ENCODE data around the gene CEP164. TPM values are rescaled to one million over a fixed set of nuclear protein-coding genes. Genes with fewer than 3 reads are reported as not detected.

Gene CEP164
- total and polyA plus RNA-seq, 10 of the 15 experiments (the other 5 are each of a cell fraction or from before 2014, with no cell fraction given) = 4.2 to 31.2 (median 20.2) TPM

- no peak overlapping the region for H3K4me3 ChIP-seq
- H4K20me1 ChIP-seq (ENCODE audit: control insufficient read depth, insufficient read depth) = no peaks in the 10 kb centered on the region
- H3K36me3 ChIP-seq (ENCODE audit: control insufficient read depth in 2 of 2, insufficient read depth in 2 of 2, low read length in 1 of 2) = no peaks in the 10 kb centered on the region; a peak in 2 of 4 replicates
- H3K79me2 ChIP-seq (ENCODE audit: control insufficient read depth, insufficient read depth, low read length) = no peaks in the 10 kb centered on the region
- no peak overlapping the region for H3K27ac ChIP-seq (ENCODE audit: control insufficient read depth, insufficient read depth)
- intact Hi-C loops (cut with micrococcal nuclease; ENCODE audit: unreplicated experiment) (no loop called here), in situ Hi-C loops (cut with MboI) (no loop called here)
- no peak overlapping the region for H3K9ac ChIP-seq (ENCODE audit: control insufficient read depth, insufficient read depth, low read length)
- H3K4me1 ChIP-seq (ENCODE audit: control insufficient read depth, insufficient read depth, low read length) = peaks cover 4% of the 10 kb centered on the region; the same call in 1 of the 2 replicates
- no peak overlapping the region for H2AFZ ChIP-seq (ENCODE audit: control insufficient read depth, low read depth, low read length)
- SMC1A ChIA-PET (ENCODE audit: uncharacterized antibody, unreplicated experiment) = no interaction called here
- POLR2A ChIA-PET = no interaction called here
- ATAC-seq (no peak), DNase-seq (ENCODE audit: low read depth, low spot score) (no peak), FAIRE-seq (no peak)
- RAD21 ChIA-PET (ENCODE audit: unreplicated experiment) = no interaction called here
- no peaks in the 10 kb centered on the region for H3K27me3 ChIP-seq (replicated peaks in 1 of 2; ENCODE audit: control insufficient read depth in 2 of 2, insufficient read depth in 2 of 2, low read length in 1 of 2)
- H3K9me3 ChIP-seq (replicated peaks; ENCODE audit: control insufficient read depth, insufficient read depth, low read length) = no peaks in the 10 kb centered on the region
- CTCF ChIA-PET = interaction anchor here (0.6 to 1.0 kb wide), 2 partner anchors 117 to 203 kb away, joined by 3 read pairs; no protein-coding TSS in a partner anchor
- H3K4me2 ChIP-seq (ENCODE audit: control insufficient read depth, insufficient read depth) = no peak overlapping the region
- 93% methylated on average over 10 of the region's 10 CpGs for WGBS (ENCODE audit: insufficient coverage, insufficient replicate concordance, low lambda C conversion rate, missing lambda C conversion rate)
- no peak for TF ChIP-seq KAT2A (conservative IDR thresholded peaks at IDR 0.05; ENCODE audit: control insufficient read depth, low read depth, low read length)
- no peak for TF ChIP-seq PAX5 (IDR thresholded peaks at IDR 0.05; ENCODE audit: borderline replicate concordance, low read depth, low read length)
- TF ChIP-seq SMARCA5 (IDR thresholded peaks at IDR 0.05) = no peak
- no peak for TF ChIP-seq ZNF622 (IDR thresholded peaks at IDR 0.05)
- TF ChIP-seq RAD51 (IDR thresholded peaks at IDR 0.05) = no peak
- BruUV-seq (replicated peaks) = no TSS peak
These were observed 84.5 kb downstream of the CEP164 start for GRCh38 chr11:117412176-117412575.

- in situ Hi-C loops (cut with MboI) (no loop called here), intact Hi-C loops (cut with micrococcal nuclease; ENCODE audit: unreplicated experiment) (no loop called here)
- CTCF ChIA-PET = interaction anchor here (1.0 to 5.3 kb wide), 2 partner anchors 13 to 116 kb away, joined by 3 to 38 read pairs; no protein-coding TSS in a partner anchor
- RAD21 ChIA-PET (ENCODE audit: unreplicated experiment) = no interaction called here
- H3K9ac ChIP-seq (ENCODE audit: control insufficient read depth, insufficient read depth, low read length) = no peak overlapping the region
- no peaks in the 10 kb centered on the region; a peak in 2 of 4 replicates for H3K36me3 ChIP-seq (ENCODE audit: control insufficient read depth in 2 of 2, insufficient read depth in 2 of 2, low read length in 1 of 2)
- H3K27ac ChIP-seq (ENCODE audit: control insufficient read depth, insufficient read depth) = no peak overlapping the region
- H3K4me2 ChIP-seq (ENCODE audit: control insufficient read depth, insufficient read depth) = no peak overlapping the region
- DNase-seq (ENCODE audit: low read depth, low spot score) (no peak), ATAC-seq (no peak), FAIRE-seq (no peak)
- POLR2A ChIA-PET = no interaction called here
- no peak overlapping the region for H2AFZ ChIP-seq (ENCODE audit: control insufficient read depth, low read depth, low read length)
- no peaks in the 10 kb centered on the region for H3K27me3 ChIP-seq (replicated peaks in 1 of 2; ENCODE audit: control insufficient read depth in 2 of 2, insufficient read depth in 2 of 2, low read length in 1 of 2)
- peaks cover 4% of the 10 kb centered on the region; the same call in 1 of the 2 replicates for H3K4me1 ChIP-seq (ENCODE audit: control insufficient read depth, insufficient read depth, low read length)
- no peaks in the 10 kb centered on the region for H3K79me2 ChIP-seq (ENCODE audit: control insufficient read depth, insufficient read depth, low read length)
- WGBS (ENCODE audit: insufficient coverage, insufficient replicate concordance, low lambda C conversion rate, missing lambda C conversion rate) = 95% methylated on average over 8 of the region's 8 CpGs
- H3K9me3 ChIP-seq (replicated peaks; ENCODE audit: control insufficient read depth, insufficient read depth, low read length) = no peaks in the 10 kb centered on the region
- SMC1A ChIA-PET (ENCODE audit: uncharacterized antibody, unreplicated experiment) = interaction anchor here (0.7 kb wide), 1 partner anchor 267 kb away, joined by 3 read pairs; no protein-coding TSS in a partner anchor
- no peak overlapping the region for H3K4me3 ChIP-seq
- BruUV-seq (replicated peaks) = no TSS peak
- no peaks in the 10 kb centered on the region for H4K20me1 ChIP-seq (ENCODE audit: control insufficient read depth, insufficient read depth)
- TF ChIP-seq TAF1 (IDR thresholded peaks at IDR 0.05; ENCODE audit: borderline replicate concordance, low read depth, low read length) = no peak
- TF ChIP-seq POLR2AphosphoS5 (IDR thresholded peaks at IDR 0.05; ENCODE audit: low read length) = no peak
- TF ChIP-seq SMC3 (IDR thresholded peaks at IDR 0.05; ENCODE audit: borderline replicate concordance, low read length) = no peak
- no peak for TF ChIP-seq SPI1 (IDR thresholded peaks at IDR 0.05; ENCODE audit: borderline replicate concordance, insufficient read depth, low read depth, low read length)
- TF ChIP-seq KAT2A (conservative IDR thresholded peaks at IDR 0.05; ENCODE audit: control insufficient read depth, low read depth, low read length) = no peak
- no peak for TF ChIP-seq TCF3 (IDR thresholded peaks at IDR 0.05; ENCODE audit: borderline replicate concordance, insufficient read depth, low read depth, low read length)
- TF ChIP-seq BCLAF1 (IDR thresholded peaks at IDR 0.05) = no peak
- no peak for TF ChIP-seq CREM (IDR thresholded peaks at IDR 0.05; ENCODE audit: low read depth)
- no peak for TF ChIP-seq ZZZ3 (IDR thresholded peaks at IDR 0.05; ENCODE audit: control insufficient read depth, insufficient read length, low read depth)
- no peak for TF ChIP-seq FOS (IDR thresholded peaks at IDR 0.05; ENCODE audit: borderline replicate concordance, extremely low read depth, insufficient read length)
These were observed 85.1 kb downstream of the CEP164 start for GRCh38 chr11:117412653-117413275.

Data from GM12878 (cell line).